HG03521 (cell line): ENCODE results near the gene TDRD3.
"Not testable (repeated sequence)": the region's sequence is repeated elsewhere in the genome, so short reads cannot be mapped to it uniquely, and the experiment has no call there.

ENCODE experiments used
- ATAC-seq: cut with Tn5 transposase; IDR thresholded peaks from one replicate; pipeline ENCODE4 v1.9.1; 2021; ENCODE audit warnings: mild to moderate bottlenecking, moderate library complexity; ENCODE audit not compliant: unreplicated experiment

The TDRD3 gene

DNA sequence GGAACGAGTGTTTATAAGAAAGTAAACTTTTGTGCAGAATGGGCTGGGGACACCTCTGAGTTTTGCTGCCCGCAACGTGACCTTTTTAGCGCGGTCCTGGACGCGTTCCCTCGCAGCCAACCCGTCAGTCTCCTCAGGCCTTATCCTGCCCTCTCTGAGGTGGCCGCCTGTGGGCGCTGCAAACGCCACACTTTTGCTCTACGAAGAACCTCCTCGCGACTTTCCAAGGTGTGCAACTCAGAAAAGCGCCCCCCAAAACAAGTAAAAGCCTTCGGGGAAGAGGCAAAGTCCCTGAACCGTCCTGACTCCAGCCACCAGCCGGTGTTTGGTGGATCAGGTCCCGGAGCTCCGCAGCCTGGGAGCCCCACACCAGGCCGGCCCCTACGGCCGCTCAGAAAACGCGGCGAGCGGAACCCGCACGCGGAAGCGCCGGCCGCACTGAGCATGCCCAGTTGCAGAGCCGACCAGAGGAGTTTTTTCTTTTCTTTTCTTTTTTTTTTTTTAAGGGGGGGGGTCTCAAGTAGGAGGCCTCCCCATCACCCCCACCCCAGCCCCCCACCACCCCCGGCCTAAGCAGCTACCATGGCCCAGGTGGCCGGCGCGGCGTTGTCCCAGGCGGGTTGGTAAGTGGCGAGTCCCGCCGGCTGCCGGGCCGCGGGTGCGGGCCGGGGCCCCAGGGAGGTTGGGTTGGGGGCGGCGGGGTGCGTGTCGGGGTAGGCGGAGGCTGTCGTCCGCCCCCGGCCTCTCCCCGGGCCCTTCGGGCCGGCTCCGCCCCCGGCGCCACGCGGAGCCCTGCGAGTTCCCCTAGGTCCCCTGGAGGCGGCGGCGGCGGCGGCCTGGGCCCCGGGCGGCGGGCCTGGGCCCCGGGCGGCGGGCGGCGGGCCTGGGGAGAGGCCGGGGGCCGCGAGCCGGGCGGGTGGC, at the start of gene TDRD3:
Gene TDRD3 (plus strand): TSS at position 438 of the 921 bp plus-strand sequence. CDS start 145 bp downstream, at position 583.
- peak; percentile 56 for ATAC-seq

DNA sequence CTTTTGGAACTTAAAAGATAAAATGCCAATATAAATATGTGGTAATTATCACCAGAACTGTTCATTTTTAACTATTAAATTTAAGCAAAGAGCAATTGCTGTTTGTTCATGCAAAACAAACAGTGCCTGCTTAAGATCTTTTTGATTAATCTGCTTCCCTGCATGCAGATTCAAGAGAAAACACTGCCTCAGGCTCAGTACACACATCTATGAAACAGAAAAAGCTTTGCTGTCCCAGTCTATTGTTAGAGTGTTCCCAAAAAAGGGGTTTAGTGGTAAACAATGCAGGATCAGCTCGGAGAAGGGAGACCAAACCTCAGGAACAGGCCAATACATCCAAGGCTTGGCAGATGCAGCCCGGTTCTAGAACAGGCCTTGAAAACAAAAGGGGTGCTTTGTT, 49.3 kb upstream of the TDRD3 start:
- no peak for ATAC-seq

DNA sequence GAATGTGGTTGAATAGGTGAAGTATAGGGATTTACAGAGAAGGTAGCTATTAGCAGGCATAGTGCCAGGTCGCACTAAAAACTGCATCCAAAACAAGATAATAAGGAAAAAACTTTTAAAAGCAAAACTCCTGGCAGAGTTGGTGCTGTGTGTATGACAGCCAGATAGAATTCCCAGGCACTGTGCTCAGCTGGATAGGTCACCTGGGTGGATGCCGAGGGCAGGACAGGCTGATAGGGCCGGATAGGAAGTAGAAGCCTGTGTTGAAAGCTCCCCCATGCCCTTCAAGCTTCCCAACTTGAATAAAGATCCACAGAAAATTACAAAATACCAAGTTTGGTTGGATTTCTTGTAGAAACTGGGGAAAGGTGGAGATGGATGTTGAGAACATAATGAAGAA, 48.9 kb upstream of the TDRD3 start:
- ATAC-seq = no peak

DNA sequence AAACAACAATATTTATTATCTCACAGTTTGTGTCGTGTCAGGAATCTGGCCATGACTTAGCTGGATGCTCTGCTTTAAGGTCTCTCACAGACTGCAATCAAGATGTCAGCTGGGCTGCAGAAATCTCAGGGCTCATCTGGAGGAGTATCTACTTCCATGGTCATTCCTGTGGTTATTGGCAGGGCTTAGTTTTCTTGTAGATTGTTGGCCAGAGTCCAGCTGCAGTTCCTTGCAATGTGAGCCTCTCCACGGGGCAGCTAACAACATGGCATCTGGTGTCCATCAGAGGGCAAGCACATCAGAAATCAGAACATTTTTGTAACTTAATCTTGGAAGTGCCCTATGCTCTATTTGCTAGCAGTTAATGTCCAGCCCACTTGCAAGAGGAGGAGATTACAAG, 45.7 kb upstream of the TDRD3 start:
- no peak for ATAC-seq

DNA sequence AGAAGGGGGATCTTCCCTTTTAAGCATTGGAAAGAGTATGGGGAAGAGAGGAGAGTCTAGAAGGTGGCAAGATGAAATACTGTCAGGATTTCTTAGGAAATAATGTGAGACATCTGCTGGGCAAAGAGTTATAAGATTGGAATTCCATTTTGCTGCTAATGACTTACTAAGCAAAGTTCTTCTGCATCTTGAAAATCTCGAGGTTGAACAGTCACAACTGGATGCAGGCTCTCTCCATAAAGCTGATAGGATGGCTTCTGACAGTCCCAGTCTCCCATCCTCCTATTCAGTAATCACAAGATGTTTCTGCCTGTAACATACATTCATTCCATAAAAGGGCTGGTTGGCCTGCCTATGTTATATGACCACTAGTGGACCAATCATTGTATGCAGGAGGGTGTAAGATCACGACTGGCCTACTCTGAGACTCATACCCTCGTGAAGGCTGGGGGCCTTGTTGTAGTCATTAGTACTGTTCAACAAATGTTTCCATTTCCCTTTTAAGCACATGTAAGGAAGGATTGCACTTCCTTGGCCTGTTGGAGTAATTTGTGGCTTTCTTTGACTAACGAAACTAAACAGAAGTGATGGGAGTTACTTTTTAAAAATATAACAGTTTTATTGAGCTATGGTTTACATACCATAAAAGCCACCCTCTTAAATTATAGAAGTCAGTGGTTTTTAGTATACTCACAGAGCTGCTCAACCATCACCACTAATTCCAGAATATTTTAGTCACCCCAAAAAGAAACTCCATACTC, 45.0 kb upstream of the TDRD3 start:
- no peak for ATAC-seq

DNA sequence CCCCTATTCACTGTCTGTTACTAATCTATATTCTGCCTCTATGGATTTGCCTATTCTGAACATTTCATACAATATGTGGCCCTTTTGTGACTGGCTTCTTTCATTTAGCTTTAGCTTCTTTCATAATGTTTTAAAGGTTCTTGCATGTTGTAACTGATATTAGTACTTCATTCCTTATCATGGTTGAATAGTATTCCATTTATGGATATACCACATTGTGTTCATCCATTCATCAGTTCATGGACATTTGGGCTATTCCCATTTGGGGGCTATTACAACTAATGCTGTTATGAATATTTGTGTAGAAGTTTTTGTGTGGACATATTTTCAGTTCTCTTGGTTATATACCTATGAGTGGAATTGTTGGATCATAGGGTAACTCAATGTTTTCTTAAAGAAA, 44.4 kb upstream of the TDRD3 start:
- ATAC-seq = no peak

DNA sequence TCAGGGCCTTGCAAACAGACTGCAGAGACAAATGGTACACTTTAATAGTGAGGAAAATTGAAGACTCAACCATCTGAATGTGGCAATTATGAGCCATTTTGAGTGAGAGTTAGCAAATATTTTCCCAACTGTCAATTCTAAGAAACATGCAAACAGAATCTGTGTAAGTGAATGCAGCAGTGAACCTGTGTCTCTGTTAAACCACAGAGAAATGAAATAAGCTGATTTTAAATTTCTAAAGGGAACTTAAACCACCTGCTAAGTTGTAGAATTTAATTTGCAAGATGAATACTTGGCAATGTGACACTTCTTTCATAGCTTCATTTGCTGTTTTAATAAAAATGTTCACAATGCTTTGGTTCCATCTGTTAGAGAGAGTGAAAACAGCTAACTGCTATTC, 42.0 kb upstream of the TDRD3 start:
- no peak for ATAC-seq

DNA sequence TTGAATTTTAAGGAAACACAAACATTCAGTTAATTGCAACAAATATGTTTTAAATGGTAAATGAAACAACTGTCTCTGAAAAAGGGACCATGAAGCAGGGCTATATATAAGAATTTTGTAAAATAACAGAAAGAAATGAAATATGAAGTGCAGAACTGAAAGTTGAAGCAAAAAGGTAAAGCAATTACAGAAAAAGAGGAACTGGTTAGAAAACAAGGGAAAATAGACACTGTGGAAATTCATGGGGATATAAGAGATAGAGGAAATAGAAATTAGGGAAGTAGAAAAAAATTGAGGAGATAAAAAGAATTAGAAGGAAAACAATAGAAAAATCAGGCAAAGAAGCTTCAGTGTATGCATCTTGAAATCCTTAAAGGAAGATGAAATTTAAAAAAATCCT, 40.0 kb upstream of the TDRD3 start:
- ATAC-seq = no peak

DNA sequence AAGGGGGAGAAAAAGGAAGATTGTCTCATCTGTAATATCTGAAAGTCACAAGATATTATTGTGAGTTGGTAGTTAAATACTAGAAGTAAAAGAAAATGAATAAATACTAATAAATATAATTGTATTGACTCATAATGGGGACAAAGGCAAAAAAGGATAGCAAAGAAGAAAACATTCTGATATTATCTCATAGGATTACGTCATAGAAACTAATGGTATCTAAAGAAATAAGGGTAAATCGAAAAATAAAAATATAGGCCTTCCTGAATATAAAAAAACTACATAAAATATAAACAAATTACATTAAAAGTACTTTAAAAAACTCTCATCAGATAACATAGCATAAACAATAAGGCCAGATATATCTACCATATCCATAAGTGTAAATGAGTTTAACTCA, 38.6 kb upstream of the TDRD3 start:
- no peak for ATAC-seq

DNA sequence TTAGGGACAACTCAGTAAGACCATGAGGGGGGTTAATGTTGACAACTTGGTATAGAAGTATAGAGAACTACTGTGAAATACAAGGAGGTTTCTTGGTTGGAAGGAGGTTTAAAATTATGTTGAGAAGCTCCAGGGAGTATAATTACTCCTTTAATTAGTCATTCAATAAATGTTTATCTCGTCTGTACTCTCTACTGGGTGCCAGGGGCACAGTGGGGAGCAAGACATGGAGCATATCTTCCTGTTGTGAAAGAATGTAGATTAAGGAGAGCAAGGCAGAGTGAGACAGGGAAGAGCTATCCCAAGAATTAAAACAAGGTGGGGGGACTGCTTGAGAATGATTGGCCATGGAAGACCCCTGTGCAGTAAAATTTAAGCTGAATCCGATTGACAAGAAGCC, 33.7 kb upstream of the TDRD3 start:
- ATAC-seq = no peak

DNA sequence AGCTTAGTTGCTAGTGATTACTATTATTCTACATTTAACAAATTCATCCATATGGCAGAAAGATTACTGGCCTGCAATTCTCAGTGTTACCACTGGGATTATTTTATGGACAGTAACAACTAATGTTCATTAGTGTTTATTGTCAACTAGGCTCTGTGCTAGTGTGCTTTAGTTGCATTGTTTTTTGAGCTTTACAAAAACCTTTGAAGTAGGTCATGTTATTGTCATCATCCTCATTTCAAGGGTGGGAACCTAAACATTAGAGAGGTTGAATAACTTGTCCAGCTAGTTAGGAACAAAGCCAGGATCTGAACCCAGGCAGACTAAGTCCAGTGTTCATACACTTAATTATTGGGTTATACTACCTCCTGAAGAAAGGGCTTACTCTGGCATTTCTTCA, 27.8 kb upstream of the TDRD3 start:
- no peak for ATAC-seq

DNA sequence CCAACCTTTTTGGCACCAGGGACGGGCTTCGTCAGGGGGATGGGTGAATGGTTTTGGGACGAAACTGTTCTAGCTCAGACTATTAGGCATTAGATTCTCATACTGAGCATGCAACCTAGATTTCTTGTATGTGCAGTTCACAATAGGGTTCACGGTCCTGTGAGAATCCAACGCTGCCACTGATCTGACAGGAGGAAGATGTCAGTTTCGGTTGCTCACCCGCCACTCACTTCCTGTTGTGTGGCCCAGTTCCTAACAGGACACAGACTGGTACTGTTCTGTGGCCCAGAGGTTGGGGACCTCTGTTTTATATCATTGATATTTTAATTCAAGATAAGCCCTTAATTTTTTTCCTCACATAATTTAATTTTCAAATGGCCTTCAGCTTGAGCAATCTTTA, 26.7 kb upstream of the TDRD3 start:
- ATAC-seq = no peak

DNA sequence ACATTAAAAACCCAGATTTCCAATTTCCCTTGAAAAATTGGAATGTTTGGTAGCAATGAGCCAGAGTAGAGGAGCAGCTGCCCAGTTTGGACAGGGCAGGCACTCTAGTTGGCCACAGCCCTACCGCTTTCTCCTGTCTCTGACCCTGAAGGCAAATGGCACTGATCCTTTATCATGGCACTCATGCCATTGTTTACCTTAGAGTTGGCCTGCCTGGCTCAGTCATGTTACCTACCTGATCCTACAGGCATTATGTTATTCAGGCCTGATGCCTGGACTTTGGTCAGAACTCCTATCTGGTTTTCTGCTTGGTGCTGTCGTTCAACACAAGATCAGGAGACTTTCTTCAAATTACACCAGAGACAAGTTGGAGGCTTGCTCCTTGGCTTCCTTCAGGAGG, 24.9 kb upstream of the TDRD3 start:
- no peak for ATAC-seq

DNA sequence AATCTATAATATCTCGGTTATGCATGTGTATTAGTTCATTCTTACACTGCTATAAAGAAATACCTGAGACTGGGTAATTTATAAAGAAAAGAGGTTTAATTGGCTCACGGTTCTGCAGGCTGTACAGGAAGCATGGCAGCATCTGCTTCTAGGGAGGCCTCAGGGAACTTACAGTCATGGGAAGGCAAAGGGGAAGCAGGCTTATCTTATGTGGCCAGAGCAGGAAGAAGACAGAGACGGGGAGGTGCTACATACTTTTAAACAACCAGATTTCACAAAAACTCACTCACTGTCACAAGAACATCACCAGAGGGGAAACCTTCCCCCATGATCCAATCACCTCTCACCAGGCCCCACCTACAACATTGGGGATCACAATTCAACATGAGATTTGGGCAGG, 17.7 kb upstream of the TDRD3 start:
- ATAC-seq = not testable (repeated sequence)

DNA sequence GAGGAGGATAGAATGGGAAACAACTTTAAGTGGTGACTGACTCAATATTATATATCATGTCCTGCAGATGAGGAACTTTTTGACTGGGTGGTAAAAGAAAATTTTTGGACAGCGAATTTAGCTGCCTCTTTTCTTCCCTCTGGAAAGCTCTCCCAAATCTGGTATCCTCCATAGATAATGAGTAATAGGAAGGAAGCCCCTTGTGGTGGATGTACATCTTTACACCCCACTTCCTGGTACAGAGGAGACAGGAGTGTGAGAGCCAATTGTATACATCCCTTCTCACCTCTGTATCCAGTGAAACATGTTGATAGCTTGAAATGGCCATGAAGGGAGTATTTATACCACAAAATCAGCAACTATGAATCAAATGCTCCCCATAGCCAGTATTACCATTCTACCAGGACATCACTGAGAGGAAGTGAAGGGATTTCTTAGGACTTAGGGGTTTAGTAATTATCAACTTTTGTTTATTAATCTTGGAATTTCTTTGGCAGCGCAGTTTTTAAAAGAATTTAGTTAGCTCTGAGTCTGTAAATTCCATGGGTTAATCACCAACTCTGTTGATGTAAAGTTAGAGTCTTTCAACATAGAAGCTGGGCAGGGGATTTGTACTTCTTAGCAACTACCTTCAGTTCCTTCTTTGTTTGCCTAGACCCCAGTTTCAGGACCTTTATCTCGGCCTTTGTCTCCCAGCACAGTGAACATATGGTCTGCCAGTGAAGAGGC, 17.0 kb upstream of the TDRD3 start:
- ATAC-seq = no peak

DNA sequence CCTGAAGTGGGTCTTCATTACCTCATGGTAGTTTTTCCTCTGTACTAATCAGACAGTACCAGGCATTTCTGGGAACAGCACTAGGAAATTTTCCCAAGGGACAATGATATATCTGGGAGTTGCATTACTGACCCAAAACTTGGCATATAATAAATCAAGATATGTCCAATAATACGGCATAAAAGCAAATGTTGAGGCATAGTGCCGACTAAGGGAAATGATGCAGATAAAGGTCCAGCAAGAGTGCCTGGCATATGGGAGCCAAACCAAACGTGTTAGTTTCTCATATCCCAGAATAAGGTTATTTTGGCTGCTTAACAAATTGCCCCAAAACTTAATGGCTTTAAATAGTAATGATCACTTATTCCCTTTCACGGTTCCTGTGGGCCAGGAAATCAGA, 12.1 kb upstream of the TDRD3 start:
- ATAC-seq = no peak

DNA sequence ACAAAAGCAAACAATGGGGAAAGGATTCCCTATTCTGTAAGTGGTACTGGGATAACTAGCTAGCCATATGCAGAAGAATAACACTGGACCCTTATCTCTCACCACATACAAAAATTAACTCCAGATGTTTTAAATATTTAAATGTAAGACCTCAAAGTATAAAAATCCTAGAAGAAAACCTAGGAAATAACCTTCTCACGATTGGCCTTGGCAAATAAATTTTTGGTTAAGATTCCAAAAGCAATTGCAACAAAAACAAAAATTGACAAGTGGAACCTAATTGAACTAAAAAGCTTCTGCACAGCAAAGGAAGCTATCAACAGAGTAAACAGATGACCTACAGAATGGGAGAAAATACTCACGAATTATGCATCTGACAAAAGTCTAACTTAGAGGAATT, 10.8 kb upstream of the TDRD3 start:
- ATAC-seq = no peak

DNA sequence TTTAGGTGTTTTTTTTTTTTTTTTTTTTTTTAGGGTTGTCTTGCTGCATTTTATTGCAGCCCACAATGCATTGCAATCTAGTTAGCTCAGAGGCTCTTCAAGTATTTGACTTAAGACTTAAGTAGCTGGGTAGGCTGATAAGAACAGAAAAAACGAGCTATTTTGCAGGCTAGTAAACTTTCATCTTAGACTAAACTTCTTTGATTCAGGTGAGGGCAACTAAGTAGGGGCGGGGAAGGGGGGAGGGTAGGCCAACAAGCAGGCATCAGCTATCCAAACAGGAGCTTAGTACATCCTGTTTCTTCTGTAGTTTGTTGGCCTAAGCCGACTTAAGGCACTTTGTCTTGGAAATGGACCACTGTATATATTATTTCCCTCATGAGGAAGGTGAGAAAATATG, 4.9 kb upstream of the TDRD3 start:
- ATAC-seq = no peak

DNA sequence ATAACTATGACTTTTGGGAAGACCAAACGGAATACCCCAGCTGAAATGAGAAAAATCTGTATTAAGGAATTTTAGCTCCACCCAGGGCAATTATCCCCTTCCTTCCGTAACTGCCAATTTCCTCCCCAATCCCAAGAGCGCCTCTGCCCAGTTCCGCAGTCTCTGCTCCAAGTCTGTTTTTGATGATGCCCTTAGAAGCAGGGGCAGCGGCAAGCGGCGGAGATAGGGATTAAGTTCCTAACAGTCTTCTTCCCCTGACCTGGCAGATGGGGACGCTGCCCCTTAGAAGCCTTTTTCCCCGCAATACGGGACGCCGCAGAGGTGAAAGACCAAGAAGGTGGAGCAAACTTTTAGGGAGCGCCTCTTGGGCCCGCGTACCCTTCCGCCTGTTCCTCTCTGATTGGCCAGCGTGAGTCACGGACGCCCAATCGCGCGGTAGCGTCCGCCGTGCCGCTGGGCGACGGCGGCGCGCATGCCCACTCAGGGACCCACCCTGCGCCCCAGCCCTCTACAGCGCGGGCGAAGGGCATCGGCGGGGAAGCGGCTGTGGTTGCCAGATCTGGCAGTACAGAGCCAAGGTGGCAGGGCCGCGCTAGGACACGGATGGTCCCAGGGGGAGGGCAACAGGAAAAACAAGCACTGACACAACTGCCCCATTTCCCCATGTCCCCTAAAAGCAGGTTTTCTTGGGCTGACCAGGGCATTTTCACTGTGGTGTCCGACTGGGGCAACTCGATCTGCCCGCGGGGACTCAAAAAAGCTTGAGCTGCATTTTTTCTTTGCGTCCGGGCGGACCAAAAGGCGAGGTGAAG, 843 bp upstream of the TDRD3 start:
- ATAC-seq = peak; percentile 62

DNA sequence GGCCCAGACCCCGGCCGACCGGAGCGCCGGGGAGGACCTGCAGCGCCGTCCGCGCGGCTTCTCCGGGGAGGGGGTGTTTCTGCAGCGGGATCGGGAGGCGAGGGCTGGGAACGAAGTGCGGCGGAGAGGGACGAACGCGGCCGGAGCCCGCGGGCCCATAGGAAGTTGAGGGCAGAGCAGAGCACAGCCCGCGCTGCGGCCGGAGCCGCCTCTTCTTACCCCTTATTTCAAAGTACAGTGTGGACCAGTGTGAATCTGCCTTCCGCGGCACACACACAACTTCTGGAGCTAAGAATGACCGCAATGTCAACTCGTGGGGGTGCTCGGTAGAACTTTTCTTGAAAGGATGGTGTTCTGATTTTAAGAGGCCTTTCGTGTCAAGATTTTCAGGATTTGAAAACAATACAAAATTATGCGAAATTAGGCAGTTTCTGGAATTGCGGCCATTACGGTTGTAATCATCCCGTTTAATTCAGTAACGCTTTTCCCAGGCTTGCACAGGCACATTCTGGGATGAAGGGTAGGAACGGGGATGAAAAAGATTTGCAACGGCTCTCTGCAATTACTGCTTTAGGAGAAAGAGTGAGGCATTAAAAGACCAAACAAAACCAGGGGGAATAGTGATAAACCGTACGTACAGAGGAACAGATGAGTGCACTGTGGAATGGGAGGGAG, 821 bp downstream of the TDRD3 start:
- peak; percentile 27 for ATAC-seq
